GM12874 (cell line): ENCODE data around the gene HHEX.

Experiments used
- TF ChIP-seq, protein P1 (sequence below): IDR thresholded peaks from 2 replicates; pipeline ENCODE4 v1.5.1; 2011; ENCODE audit warnings: low read depth, mild to moderate bottlenecking, control low read depth, low read length, moderate library complexity; ENCODE audit not compliant: insufficient read depth

The HHEX gene

GRCh38 chr10:92693534-92693893, 3.8 kb downstream of the HHEX start:
- TF ChIP-seq, protein P1, sequence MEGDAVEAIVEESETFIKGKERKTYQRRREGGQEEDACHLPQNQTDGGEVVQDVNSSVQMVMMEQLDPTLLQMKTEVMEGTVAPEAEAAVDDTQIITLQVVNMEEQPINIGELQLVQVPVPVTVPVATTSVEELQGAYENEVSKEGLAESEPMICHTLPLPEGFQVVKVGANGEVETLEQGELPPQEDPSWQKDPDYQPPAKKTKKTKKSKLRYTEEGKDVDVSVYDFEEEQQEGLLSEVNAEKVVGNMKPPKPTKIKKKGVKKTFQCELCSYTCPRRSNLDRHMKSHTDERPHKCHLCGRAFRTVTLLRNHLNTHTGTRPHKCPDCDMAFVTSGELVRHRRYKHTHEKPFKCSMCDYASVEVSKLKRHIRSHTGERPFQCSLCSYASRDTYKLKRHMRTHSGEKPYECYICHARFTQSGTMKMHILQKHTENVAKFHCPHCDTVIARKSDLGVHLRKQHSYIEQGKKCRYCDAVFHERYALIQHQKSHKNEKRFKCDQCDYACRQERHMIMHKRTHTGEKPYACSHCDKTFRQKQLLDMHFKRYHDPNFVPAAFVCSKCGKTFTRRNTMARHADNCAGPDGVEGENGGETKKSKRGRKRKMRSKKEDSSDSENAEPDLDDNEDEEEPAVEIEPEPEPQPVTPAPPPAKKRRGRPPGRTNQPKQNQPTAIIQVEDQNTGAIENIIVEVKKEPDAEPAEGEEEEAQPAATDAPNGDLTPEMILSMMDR: no peak

- TF ChIP-seq, protein P1: no peak
These were observed 6.2 kb downstream of the HHEX start for GRCh38 chr10:92695679-92696605.

GRCh38 chr10:92696606-92697383, 7.0 kb downstream of the HHEX start:
- TF ChIP-seq, protein P1: no peak

- TF ChIP-seq, protein P1: no peak
These were observed 8.1 kb downstream of the HHEX start for GRCh38 chr10:92697663-92698511.

- TF ChIP-seq, protein P1: no peak
These were observed 9.4 kb downstream of the HHEX start for GRCh38 chr10:92699193-92699517.

DNA sequence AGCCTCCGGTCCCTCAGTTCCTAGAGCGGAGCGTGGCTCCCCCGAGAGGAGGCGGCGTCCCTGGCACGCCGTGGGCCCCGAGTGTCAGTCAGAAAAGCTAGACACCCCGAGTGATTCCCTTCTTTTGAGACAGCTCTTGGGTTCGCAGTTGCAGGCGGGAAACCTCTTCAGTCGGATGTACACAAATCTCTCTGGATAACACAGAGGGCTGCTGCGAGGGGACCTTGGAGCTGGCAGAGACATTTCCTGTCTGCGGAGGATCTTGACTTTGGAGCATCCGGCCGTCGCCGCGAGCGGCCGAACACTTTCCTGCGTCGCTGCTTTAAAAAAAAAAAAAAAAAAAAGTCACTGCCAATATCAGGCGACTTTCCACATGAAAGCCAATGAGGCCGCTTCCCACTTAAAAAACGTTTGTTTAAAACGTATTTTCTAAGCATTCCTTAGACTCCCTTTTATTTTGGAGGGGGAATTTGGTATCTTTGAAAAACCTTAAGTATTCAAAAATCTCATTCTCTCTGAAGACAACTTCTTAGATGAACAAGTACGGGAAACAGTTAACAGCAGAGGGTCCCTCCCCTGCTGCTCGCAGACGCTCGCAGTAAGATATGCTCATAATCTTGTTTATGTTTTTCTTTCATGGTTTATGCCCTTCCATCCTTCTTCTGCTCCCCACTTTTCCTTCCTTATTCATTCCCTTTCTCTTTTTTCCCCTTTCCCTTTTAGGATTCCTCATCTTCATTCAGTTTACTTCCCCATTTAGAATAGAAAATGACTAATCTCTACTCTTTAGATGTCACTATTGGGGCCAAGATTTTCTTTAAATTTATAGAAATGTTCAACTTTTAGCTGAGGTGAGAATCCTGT, 10.0 kb downstream of the HHEX start:
- TF ChIP-seq, protein P1: no peak
